A549 (cell line): ENCODE data around the gene ZBTB48. TPM values are rescaled to one million over a fixed set of nuclear protein-coding genes. Genes with fewer than 3 reads are reported as not detected.

Source experiments
- ATAC-seq, 2 experiments: fragments of 200-7000 bp in 1 of 2; fragments of >200 bp in 1 of 2; cut with Nextera tagmentation in 1 of 2; cut with Tn5 transposase in 1 of 2; 3 replicates each; pipeline versions ENCODE4 v1.8.0 to v1.9.1; 2018 to 2020; ENCODE audit warnings: mild to moderate bottlenecking in 1 of 2, moderate library complexity in 1 of 2
- CTCF ChIA-PET: fragments of 300-600 bp; sonication (Branson Sonifier 250); formaldehyde crosslinking; extraction: SDS; loops from one replicate; lab custom pipeline; 2021; ENCODE audit warnings: antibody characterized with exemption, inconsistent platforms; lab: Yijun Ruan, JAX
- POLR2A ChIA-PET: fragments of 350-600 bp; formaldehyde crosslinking; extraction: SDS; loops from one replicate; lab custom pipeline; 2021; ENCODE audit warnings: antibody characterized with exemption, inconsistent platforms; lab: Yijun Ruan, JAX
- DNase-seq, 2 experiments: peaks; one replicate each; pipeline versions ENCODE4 v3.0.0 to v3.0.0-alpha.2; 2011 to 2016; ENCODE audit warnings: low read depth in 1 of 2, low spot score in 1 of 2
- FAIRE-seq: peaks from 2 replicates; lab custom pipeline; 2011; peaks lifted over from hg19 to GRCh38; lab: Jason Lieb, UNC
- H3K27ac ChIP-seq, 2 experiments: fragments of >200 bp; sonication (Bioruptor Twin); formaldehyde crosslinking; 3 replicates each; pipeline ENCODE4 v1.5.1; 2016 to 2017
- H3K4me1 ChIP-seq: fragments of >200 bp; sonication (Bioruptor Twin); formaldehyde crosslinking; 3 replicates; pipeline ENCODE4 v1.6.1; 2016
- H3K4me2 ChIP-seq: fragments of >200 bp; sonication (Bioruptor Twin); formaldehyde crosslinking; 3 replicates; pipeline ENCODE4 v1.6.1; 2016
- H3K4me3 ChIP-seq: fragments of >200 bp; sonication (Bioruptor Twin); formaldehyde crosslinking; 3 replicates; pipeline ENCODE4 v1.5.1; 2016
- H3K9me3 ChIP-seq: fragments of >200 bp; sonication (Bioruptor Twin); formaldehyde crosslinking; 3 replicates; pipeline ENCODE4 v1.6.1; 2016
- E2F6 ChIP-seq: IDR thresholded peaks from 2 replicates; pipeline ENCODE4 v1.6.1; 2012; ENCODE audit warnings: low read depth, borderline replicate concordance
- EHMT2 ChIP-seq: fragments of 200-600 bp; sonication (generic); IDR thresholded peaks from 2 replicates; pipeline ENCODE4 v1.6.1; 2016; ENCODE audit warnings: antibody characterized with exemption, low read depth, mild to moderate bottlenecking, moderate library complexity
- ESRRA ChIP-seq: fragments of 150-350 bp; IDR thresholded peaks from 2 replicates; pipeline ENCODE4 v1.6.1; 2014; ENCODE audit warnings: mild to moderate bottlenecking, low read length, borderline replicate concordance
- HDAC2 ChIP-seq: fragments of 200-600 bp; sonication (generic); IDR thresholded peaks from 2 replicates; pipeline ENCODE4 v1.6.1; 2016
- HES2 ChIP-seq: fragments of >200 bp; sonication (Bioruptor Twin); formaldehyde crosslinking; IDR thresholded peaks from 2 replicates; pipeline ENCODE4 v1.6.1; 2016
- HOXA7 ChIP-seq: fragments of 250-450 bp; sonication (Bioruptor Pico); IDR thresholded peaks from 2 replicates; pipeline ENCODE4 v1.5.0; 2020; ENCODE audit warnings: mild to moderate bottlenecking, moderate library complexity
- HOXB5 ChIP-seq: fragments of 250-450 bp; sonication (Bioruptor Pico); IDR thresholded peaks from 2 replicates; pipeline ENCODE4 v1.5.0; 2020; ENCODE audit warnings: mild to moderate bottlenecking, moderate library complexity
- KDM1A ChIP-seq: fragments of 200-600 bp; sonication (generic); IDR thresholded peaks from 2 replicates; pipeline ENCODE4 v1.6.1; 2016; ENCODE audit warnings: low read depth, mild to moderate bottlenecking
- MAFK ChIP-seq: fragments of 450-650 bp; IDR thresholded peaks from 2 replicates; pipeline ENCODE4 v1.6.1; 2014; ENCODE audit not compliant: partially characterized antibody
- MYC ChIP-seq: IDR thresholded peaks from 2 replicates; pipeline ENCODE4 v1.6.1; 2012; ENCODE audit warnings: mild to moderate bottlenecking, inconsistent platforms, low read length, improper control_type of control experiment, borderline replicate concordance
- PHF8 ChIP-seq: fragments of 200-600 bp; sonication (generic); IDR thresholded peaks from 2 replicates; pipeline ENCODE4 v1.6.1; 2016; ENCODE audit warnings: low read depth, mild to moderate bottlenecking, antibody characterized with exemption, moderate library complexity, borderline replicate concordance
- RAD21 ChIP-seq, 2 experiments: fragments of >200 bp in 1 of 2; sonication (Bioruptor Twin) in 1 of 2; formaldehyde crosslinking in 1 of 2; IDR thresholded peaks in 1 of 2; conservative IDR thresholded peaks in 1 of 2; 2 replicates in 1 of 2; 3 replicates in 1 of 2; pipeline ENCODE4 v1.6.1; 2012 to 2018; ENCODE audit warnings: inconsistent platforms in 1 of 2
- RARB ChIP-seq: fragments of 250-450 bp; sonication (Bioruptor Pico); IDR thresholded peaks from 2 replicates; pipeline ENCODE4 v1.8.0; 2021; ENCODE audit warnings: mild to moderate bottlenecking, moderate library complexity
- REST ChIP-seq: fragments of 200-600 bp; sonication (generic); IDR thresholded peaks from 2 replicates; pipeline ENCODE4 v1.6.1; 2016; ENCODE audit warnings: antibody characterized with exemption, mild to moderate bottlenecking, moderate library complexity
- SMC3 ChIP-seq: fragments of >200 bp; sonication (Bioruptor Twin); formaldehyde crosslinking; IDR thresholded peaks from 3 replicates; pipeline ENCODE4 v1.6.1; 2018; ENCODE audit warnings: inconsistent platforms
- SREBF2 ChIP-seq: fragments of 450-650 bp; IDR thresholded peaks from 2 replicates; pipeline ENCODE4 v1.6.1; 2014; ENCODE audit warnings: mild to moderate bottlenecking, moderate library complexity
- TFCP2L1 ChIP-seq: fragments of 250-450 bp; sonication (Bioruptor Pico); IDR thresholded peaks from 2 replicates; pipeline ENCODE4 v1.5.0; 2021; ENCODE audit warnings: mild to moderate bottlenecking
- ZSCAN20 ChIP-seq: fragments of 250-450 bp; sonication (Bioruptor Pico); IDR thresholded peaks from 2 replicates; pipeline ENCODE4 v1.8.0; 2022; ENCODE audit warnings: mild to moderate bottlenecking, moderate library complexity
- WGBS: methylation state at CpG from one replicate; pipeline ENCODE4 v1.1.6; 2017; ENCODE audit errors: missing lambda C conversion rate; 5-methylcytosine and 5-hydroxymethylcytosine counted together
- polyA plus RNA-seq, 4 experiments: library from polyadenylated mRNA; depleted of rRNA in 3 of 4; stranded (reverse); fragments of >200 nt; fragmentation: RNase III in 1 of 4; extraction: RNeasy Plus Mini Kit Qiagen cat#74134 plus additional on column Dnase treatment in 1 of 4; gene quantifications; 2 replicates in 3 of 4; 3 replicates in 1 of 4; pipeline ENCODE4 v1.2.3, GENCODE V29; 2011 to 2017

The ZBTB48 gene
- polyA plus RNA-seq, 2 of the 4 experiments (the other 2 are of a cell fraction) = 8.0 to 13.1 TPM

GRCh38 chr1:6627031-6627430, 47.2 kb downstream of the ZBTB48 start:
- H3K4me2 ChIP-seq = no peak overlapping the region
- TF ChIP-seq RAD21 (conservative IDR thresholded peaks at IDR 0.05 in 1 of 2, IDR thresholded peaks at IDR 0.05 in 1 of 2) = no peak
- no peak for TF ChIP-seq KDM1A
- TF ChIP-seq SREBF2 = no peak
- TF ChIP-seq HOXB5 = no peak
- TF ChIP-seq MAFK = no peak
- no peak for TF ChIP-seq EHMT2
- no peak for TF ChIP-seq HES2
- no peak for TF ChIP-seq MYC
- no peak for TF ChIP-seq REST
- no peak for TF ChIP-seq ESRRA
- no peak for TF ChIP-seq ZSCAN20 (CRISPR knock-in tag)
- no peak for TF ChIP-seq PHF8
- DNase-seq (no peak), FAIRE-seq (no peak), ATAC-seq (no peak)
- H3K9me3 ChIP-seq = no peaks in the 10 kb centered on the region
- 94% methylated on average over 9 of the region's 9 CpGs for WGBS
- no peak overlapping the region for H3K4me3 ChIP-seq
- ChIA-PET CTCF (interaction anchor here (1.0 to 1.2 kb wide), 2 partner anchors 10 to 73 kb away, joined by 3 read pairs; partner anchors contain the start of gene NOL9), POLR2A (no interaction called here)
- H3K4me1 ChIP-seq = peaks cover 12% of the 10 kb centered on the region; the same call in 2 of the 3 replicates
- H3K27ac ChIP-seq = no peak overlapping the region

- H3K9me3 ChIP-seq = no peaks in the 10 kb centered on the region
- TF ChIP-seq HDAC2 = no peak
- TF ChIP-seq HOXA7 = no peak
- TF ChIP-seq TFCP2L1 (CRISPR knock-in tag) = no peak
- TF ChIP-seq RARB = no peak
- no peak for TF ChIP-seq RAD21 (conservative IDR thresholded peaks at IDR 0.05 in 1 of 2, IDR thresholded peaks at IDR 0.05 in 1 of 2)
- no peak for TF ChIP-seq PHF8
- TF ChIP-seq SMC3 = no peak
- no peak for TF ChIP-seq E2F6
- TF ChIP-seq HOXB5 = no peak
- no peak overlapping the region for H3K4me2 ChIP-seq
- H3K4me3 ChIP-seq = no peak overlapping the region
- H3K4me1 ChIP-seq = peaks cover 12% of the 10 kb centered on the region; the same call in 2 of the 3 replicates
- no peak for DNase-seq
- WGBS = 89% methylated on average over 17 of the region's 21 CpGs
- no peak overlapping the region for H3K27ac ChIP-seq
- no peak for ATAC-seq
- FAIRE-seq = no peak
- CTCF ChIA-PET = interaction anchor here (1.0 kb wide), 2 partner anchors 74 to 139 kb away, joined by 3 read pairs; partner anchors contain the start of gene NOL9
- POLR2A ChIA-PET = no interaction called here
Measured at GRCh38 chr1:6627841-6628545, 48.2 kb downstream of the ZBTB48 start.
